Lung (tissue), 12 donors: ENCODE measurements around the gene FLNB. TPM values are rescaled to one million over a fixed set of nuclear protein-coding genes. Genes with fewer than 3 reads are reported as not detected.

Experiments
- ATAC-seq: fragments of 200-7000 bp; cut with Tn5 transposase; one replicate; pipeline ENCODE4 v1.9.1; 2020; ENCODE audit warnings: moderate number of reproducible peaks; ENCODE audit not compliant: insufficient read depth, low FRiP score
- DNase-seq, 3 donors: peaks; one replicate each; pipeline ENCODE4 v3.0.0-alpha.2; 2013 to 2017
- H3K27ac ChIP-seq, 2 donors: one replicate each; pipeline ENCODE4 v1.5.1; 2013; ENCODE audit warnings: mild to moderate bottlenecking in 2 of 2, moderate library complexity in 2 of 2, control low read depth in 1 of 2, inconsistent platforms in 1 of 2, low read depth in 1 of 2, low read length in 1 of 2
- H3K27me3 ChIP-seq, 3 donors: one replicate each; pipeline ENCODE4 v1.5.1; 2013; ENCODE audit warnings: low read length in 2 of 3; ENCODE audit not compliant: control insufficient read depth in 3 of 3, insufficient read depth in 3 of 3
- H3K36me3 ChIP-seq, 4 donors: one replicate each; pipeline ENCODE4 v1.5.1; 2013; ENCODE audit warnings: low read length in 4 of 4, mild to moderate bottlenecking in 1 of 4, moderate library complexity in 1 of 4; ENCODE audit not compliant: control insufficient read depth in 4 of 4, insufficient read depth in 4 of 4
- H3K4me1 ChIP-seq, 5 donors: one replicate each; pipeline ENCODE4 v1.5.1; 2013; ENCODE audit warnings: low read length in 5 of 5, mild to moderate bottlenecking in 2 of 5, moderate library complexity in 1 of 5; ENCODE audit not compliant: control insufficient read depth in 5 of 5, insufficient read depth in 5 of 5
- H3K4me3 ChIP-seq: one replicate; pipeline ENCODE4 v1.5.1; 2013; ENCODE audit warnings: mild to moderate bottlenecking, control low read depth, moderate library complexity
- H3K9ac ChIP-seq, 2 donors: one replicate each; pipeline ENCODE4 v1.5.1; 2013; ENCODE audit warnings: low read length in 2 of 2, control low read depth in 1 of 2; ENCODE audit not compliant: insufficient read depth in 1 of 2
- H3K9me3 ChIP-seq, 4 donors: one replicate each; pipeline ENCODE4 v1.5.1; 2013; ENCODE audit warnings: low read length in 3 of 4, mild to moderate bottlenecking in 1 of 4, moderate library complexity in 1 of 4; ENCODE audit not compliant: control insufficient read depth in 4 of 4, insufficient read depth in 3 of 4
- CTCF ChIP-seq: IDR thresholded peaks from 2 replicates; pipeline ENCODE4 v1.5.1; 2012; ENCODE audit warnings: mild to moderate bottlenecking; ENCODE audit errors: control extremely low read depth, extremely low read depth
- WGBS, 2 donors: extraction: QIAGEN DNeasy Blood & Tissue Kit; methylation state at CpG; one replicate each; pipeline ENCODE4 v1.1.7; 2013; 5-methylcytosine and 5-hydroxymethylcytosine counted together
- polyA plus RNA-seq, 2 donors: library from polyadenylated mRNA; stranded (reverse); fragments of 200-250 nt; gene quantifications; one replicate each; pipeline ENCODE4 v1.2.1, GENCODE V29; 2013
- total RNA-seq, 2 donors: library from RNA; depleted of rRNA in 1 of 2; stranded (reverse); fragments of >200 nt in 1 of 2; gene quantifications; one replicate each; pipeline ENCODE4 v1.2.1, GENCODE V29; 2014 to 2021
- donor health status: control.
- donor health status: control.
- donor health status: Bipolar disorder and iron deficiency.
- donor health status: healthy.
- donor health status: DM: yes; HTN: yes; CAD: no.

FLNB gene
- total and polyA plus RNA-seq, 4 donors: 32.4 to 122 (median 93.7) TPM

DNA sequence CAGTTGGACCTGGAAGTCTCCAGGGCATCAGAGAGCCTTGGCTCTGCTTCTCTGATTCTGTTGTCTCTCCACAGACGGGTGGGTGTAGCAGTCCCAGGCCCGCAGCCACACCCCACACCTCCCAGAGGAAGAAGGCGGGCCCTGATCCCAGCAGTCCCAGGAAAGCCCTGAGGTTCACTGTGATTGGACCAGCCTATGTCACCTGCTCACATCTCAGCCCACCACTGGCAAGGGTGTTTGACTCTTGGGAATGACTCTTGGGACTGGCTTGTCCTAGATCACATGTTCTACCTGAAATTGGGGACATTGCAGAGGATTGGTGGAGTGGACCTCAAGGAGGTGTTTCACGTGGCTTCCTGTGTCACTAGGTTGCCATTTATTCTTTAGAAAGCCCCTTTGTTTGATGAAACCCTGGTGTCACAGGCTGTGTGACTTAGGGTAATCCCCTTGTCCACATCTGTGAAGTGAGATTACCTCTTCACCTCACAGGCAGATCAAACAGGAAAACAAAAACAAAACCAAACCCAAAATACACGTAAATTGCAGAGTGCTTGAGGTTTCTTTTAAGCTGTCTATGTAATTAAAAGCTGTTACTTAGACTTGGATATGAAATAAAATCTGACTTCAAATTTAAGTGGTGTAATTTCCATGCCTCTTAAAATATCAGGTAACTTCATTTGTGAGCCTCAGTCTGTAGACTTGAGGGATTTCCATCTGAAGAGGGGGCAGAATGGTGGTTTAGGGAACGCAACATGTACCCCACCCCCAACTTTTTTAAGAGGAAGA lies 26.7 kb downstream of the FLNB start:
- no peaks in the 10 kb centered on the region for H3K27me3 ChIP-seq
- no peaks in the 10 kb centered on the region for H3K36me3 ChIP-seq
- 79 to 80% methylated on average over 6 of the region's 6 CpGs for WGBS, 2 donors
- no peak for TF ChIP-seq CTCF
- no peak overlapping the region for H3K4me3 ChIP-seq
- ATAC-seq (no peak), DNase-seq (no peak)
- H3K9me3 ChIP-seq: no peaks in the 10 kb centered on the region
- peaks cover 5 to 17% (median 8%) of the 10 kb centered on the region in 5 donors for H3K4me1 ChIP-seq
- H3K9ac ChIP-seq: no peak overlapping the region
- H3K27ac ChIP-seq: no peak overlapping the region

GRCh38 chr3:58035524-58036255 lies 27.5 kb downstream of the FLNB start:
- no peaks in the 10 kb centered on the region for H3K36me3 ChIP-seq
- H3K4me1 ChIP-seq: peaks cover 5 to 17% (median 11%) of the 10 kb centered on the region in 5 donors
- no peak overlapping the region for H3K27ac ChIP-seq
- TF ChIP-seq CTCF: no peak
- no peaks in the 10 kb centered on the region for H3K27me3 ChIP-seq
- H3K9me3 ChIP-seq: no peaks in the 10 kb centered on the region
- no peak overlapping the region for H3K4me3 ChIP-seq
- ATAC-seq (no peak), DNase-seq (peak in 1 of 3 donors; percentile 50)
- no peak overlapping the region for H3K9ac ChIP-seq
- WGBS, 2 donors: 83 to 85% methylated on average over 11 of the region's 11 CpGs

DNA sequence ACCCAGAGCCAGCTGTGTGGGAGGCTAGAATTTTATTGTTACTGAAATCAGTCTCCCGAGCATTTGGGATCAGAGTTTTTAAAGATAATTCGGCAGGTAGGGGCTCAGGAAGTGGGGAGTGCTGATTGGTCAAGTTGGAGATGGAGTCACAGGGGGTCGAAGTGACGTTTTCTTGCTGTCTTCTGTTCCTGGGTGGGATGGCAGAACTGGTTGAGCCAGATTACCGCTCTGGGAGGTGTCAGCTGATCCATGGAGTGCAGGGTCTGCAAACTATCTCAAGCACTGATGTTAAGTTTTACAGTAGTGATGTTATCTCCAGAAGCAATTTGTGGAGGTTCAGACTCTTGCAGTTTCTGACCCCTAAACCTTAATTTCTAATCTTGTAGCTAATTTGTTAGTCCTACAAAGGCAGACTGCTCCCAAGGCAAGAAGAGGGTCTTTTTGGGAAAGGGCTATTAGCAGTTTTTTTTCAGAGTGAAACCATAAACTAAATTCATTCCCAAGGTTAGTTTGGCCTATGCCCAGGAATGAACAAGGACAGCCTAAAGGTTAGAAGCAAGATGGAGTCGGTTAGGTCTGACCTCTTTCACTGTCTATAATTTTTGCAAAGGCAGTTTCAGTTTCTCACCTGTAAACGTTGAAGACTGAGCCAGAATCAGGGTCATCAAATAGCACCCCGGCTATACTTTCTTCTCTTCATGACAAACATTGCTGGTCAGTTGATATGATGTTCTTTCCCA lies 28.2 kb downstream of the FLNB start:
- Histone ChIP-seq H3K4me3 (no peak overlapping the region), H3K9me3 (no peaks in the 10 kb centered on the region), H3K9ac (no peak overlapping the region), H3K27me3 (no peaks in the 10 kb centered on the region), H3K27ac (no peak overlapping the region), H3K36me3 (no peaks in the 10 kb centered on the region), H3K4me1 (peaks cover 5 to 24% (median 16%) of the 10 kb centered on the region in 5 donors)
- DNase-seq (peak; percentile 41 to 55 (median 42)), ATAC-seq (no peak)
- WGBS, 2 donors: 76 to 85% methylated on average over 8 of the region's 8 CpGs
- TF ChIP-seq CTCF: no peak
